CD4-positive, alpha-beta T cell treated with Interleukin-6 for 4 hours (primary cell): ENCODE measurements around the gene ANKIB1.
A peak's percentile ranks its signal among the peaks of the same experiment; 100 is the strongest.
"Not testable (repeated sequence)": the region's sequence is repeated elsewhere in the genome, so short reads cannot be mapped to it uniquely, and the experiment has no call there.

Source experiments
- DNase-seq: peaks from one replicate; pipeline ENCODE4 v3.0.0-alpha.2; 2020; ENCODE audit warnings: mixed read lengths

The ANKIB1 gene

DNA sequence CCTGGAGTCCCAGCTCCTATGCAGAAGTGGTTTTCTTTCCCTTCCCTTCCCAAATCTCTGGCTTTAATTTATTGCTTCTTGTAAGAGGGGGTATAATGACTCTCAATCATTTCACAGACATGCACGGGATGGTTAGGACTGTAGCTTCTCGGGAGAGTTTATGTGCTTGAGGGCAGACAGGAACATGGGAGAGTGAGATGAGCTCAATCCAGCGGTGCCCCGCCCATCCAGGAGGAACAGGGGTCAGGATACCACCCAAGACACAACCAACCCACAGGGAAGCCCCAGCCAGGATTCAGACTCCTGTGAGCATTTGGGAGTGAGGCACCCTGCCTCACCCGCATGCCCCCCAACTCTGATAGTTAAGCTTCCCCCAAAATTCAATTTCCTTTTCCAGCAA is 167.8 kb downstream of the ANKIB1 start:
- DNase-seq: no peak

DNA sequence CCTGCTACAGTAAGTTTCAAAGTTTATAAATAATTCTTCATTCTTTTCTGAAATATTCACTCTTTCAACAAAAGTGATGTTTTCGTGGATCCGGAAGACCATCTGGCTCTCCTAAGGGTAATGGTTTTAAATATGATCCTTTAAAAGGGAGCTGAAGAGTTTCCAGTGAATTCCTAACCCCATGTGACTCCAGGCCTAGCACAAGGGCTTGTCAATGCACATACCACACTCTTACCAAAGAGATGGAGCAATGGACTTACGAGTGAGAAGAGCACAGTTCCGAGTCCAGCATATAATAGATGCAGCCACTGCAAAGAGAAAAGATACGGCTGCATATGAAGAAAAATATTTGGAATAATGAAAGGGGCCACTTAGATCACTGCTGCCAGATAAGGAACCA is 169.5 kb downstream of the ANKIB1 start:
- DNase-seq: no peak

DNA sequence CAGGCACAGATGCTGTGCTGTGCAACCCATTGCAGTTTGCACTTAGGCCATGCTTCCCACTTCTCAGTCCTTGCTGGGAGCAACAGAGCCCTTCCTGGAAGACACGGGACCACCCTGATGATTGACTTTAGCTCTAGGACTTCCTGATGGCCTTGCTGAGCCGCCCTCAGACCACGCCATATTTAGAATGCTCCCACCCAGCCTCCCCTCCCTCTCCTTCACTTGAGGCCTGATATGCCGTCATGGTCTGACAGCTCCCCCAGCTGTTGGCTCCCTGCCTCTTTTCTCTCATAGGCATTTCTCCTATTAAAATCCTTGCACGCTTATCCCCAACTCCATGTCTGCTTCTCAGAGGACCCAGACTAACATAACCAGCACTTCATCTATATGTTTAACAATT is 172.1 kb downstream of the ANKIB1 start:
- DNase-seq: no peak

DNA sequence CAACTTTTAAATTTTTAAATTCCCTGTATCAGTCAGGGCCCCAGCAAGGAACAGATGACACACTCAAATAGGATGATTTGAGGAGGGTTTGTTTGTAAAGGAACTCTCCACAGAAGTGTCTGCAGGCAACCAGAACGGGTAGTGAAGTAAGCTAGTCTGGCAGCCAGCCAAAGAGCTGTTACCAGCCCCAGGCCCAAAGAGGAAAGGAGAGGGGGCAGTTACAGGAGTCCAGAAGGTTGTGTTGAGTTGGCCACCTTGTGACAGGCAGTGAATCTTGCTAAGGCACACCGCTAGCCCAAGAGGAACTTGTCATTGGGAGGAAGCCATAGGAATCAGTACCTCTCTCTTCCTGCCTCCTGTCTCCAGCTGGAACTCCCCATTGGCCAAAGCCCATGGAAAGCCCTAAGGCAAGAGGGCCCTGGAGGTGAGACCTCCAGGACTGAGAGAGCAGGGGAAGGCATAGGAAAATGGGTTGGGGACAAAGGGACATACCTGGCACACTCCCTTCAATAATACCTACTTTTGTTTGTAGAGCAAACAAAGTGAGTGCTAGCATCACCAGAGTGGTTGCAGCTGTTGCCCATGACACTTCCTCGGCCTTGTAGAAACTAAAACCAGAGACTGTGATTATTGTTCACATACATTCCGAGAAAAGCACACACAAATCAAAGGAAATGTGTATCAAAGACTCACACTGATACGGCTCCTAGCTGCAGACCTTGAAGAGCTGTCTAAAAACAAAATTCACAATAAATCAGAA is 176.1 kb downstream of the ANKIB1 start:
- DNase-seq: no peak

DNA sequence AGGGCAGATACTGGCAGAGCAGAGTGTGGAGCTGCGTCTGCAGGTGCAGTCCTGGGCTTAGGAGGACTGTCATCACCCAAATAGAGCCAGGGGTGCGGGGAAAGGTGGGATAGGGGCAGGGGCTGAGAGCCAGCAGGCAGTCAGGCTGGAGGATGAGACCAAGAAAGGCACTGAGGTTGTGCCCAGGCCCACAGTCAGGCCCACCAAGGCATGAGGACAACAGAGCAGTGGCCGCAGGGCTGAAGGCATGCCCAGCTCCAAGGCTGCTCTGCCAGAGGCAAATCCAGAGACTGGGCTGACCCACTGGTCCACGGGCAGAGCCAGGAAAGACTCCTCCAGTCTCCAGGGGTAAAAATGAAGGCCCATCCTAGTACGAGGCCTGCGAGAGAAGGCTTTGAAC is 177.2 kb downstream of the ANKIB1 start:
- no peak for DNase-seq

DNA sequence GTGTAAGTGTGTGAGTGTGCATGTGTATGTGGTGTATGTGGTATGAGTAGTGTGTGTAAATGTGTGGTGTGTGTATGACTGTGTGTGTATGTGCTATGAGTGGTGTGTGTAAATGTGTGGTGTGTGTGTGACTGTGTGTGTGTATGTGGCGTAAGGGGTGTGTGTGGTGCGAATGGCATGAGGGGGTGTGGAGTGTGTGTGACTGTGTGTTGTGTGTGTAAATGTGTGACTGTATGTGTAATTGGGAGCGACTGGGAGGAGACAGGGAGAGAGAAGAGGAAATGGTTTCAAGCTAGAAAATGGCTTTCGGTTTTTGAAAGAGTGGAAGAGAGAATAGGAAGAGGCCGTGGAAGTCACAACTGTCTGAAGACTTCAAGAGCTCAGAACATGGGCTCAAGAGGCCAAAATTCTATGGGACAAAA is 177.9 kb downstream of the ANKIB1 start:
- DNase-seq: no peak

DNA sequence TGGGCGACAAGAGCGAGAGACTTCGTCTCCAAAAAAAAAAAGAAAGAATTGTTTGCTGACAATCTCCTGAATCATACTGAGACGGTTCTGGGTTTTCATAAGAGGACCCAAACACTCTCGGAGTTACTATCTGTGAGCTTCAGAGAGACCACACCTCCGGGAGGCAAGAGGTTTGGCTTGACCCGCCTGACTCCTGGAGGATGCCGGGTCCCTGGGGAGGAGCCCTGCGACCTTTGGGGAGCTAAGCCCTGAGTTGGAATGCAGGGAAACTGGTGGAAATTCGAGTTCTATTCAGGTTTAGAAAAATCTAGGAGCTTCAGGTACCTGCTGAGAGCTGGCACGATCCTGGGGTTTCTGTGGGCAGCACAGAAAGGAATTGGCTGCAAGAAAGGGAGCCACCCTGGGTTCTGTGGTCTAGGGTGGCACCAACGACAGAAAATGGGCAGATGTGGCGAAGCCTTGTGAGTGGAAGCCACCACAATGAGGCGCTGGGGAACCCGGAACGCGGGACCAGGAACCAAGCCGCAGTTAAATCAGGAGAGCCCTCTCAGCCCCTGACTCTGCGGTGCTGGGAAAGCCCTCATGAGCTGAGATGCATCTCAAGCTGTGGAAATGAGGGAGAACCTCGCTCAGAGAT is 179.7 kb downstream of the ANKIB1 start:
- DNase-seq: peak; percentile 31

DNA sequence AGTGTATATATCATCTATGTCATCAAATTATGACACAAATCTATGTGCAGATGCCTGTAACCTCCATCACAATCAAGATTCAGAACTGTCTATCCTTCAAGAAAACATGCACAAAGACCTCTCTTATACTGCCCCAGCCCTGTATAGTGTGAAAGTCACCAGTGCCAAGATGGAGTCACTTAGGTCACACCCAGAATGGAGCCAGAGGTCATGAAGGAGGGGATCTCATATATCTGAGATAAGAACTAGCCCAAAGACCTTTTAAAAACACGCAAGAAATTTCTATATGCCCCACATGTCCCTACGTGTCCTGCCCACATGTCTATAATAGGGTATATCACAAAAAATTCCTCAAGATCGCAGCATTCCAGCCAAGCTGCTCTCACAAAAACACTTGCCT is 181.4 kb downstream of the ANKIB1 start:
- DNase-seq: no peak

DNA sequence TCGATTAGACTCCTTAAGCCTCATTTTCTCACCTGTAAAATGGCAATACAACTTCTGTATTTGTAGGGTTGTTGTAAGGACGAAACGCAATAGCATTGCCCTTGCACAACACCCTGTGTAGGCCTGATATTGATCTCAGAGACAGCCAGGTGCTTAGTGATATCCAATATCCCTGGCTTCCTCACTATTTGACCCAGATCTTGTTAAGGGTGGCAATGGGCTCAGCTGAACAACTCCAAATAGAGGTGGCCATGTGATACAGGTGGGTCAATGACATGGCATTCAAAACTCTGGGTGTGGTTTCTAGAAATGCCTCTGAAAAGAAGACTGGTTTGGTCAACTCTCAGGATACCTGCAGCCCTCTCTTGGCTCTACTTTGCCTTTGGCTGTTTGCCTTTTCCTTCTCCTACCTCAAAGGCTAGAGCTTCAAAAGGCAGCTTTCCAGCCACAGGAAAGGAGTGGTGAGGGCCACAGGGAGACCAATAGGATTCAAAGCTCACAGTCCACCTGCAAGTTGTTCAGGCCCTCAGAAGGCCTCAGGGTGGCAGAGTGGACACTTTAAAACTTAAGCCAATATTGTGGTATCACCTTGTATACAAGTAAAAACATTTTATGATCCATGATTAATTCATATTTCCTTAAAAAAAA is 186.6 kb downstream of the ANKIB1 start:
- DNase-seq: no peak

DNA sequence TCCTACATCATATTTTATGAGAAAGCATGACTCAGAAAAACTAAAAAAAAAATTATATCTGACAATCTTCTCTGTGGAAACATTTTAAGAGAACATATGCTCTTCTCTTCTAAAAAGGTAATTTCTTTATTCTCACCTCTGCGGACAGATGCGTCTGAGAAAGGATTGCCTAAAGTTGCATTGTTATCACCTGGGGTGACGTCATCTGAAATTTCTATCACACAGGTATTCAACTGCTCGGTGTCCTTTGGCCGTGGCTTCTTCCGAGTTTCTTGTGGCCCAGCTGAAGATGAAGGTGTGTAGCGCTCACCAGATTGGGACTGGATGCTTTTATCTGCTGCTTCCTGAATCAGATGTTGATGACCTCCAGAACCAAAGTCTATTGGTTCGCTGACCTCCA is 187.2 kb downstream of the ANKIB1 start:
- no peak for DNase-seq

DNA sequence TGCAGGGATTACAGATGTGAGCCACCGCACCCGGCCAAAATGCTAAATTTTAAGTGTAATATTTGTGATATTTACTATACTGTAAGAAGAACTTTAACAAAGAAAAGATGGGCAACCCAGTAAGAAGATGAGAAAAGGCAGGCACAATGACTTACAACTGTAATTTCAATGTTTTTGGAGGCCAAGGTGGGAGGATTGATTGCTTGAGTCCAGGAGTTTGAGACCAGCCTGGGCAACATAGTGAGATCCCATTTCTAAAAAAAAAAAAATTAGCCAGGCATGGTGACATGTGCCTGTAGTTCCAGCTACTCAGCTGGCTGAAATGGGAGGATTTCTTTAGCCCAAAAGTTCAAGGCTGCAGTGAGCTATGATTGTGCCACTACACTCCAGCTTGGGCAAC is 189.8 kb downstream of the ANKIB1 start:
- no peak for DNase-seq

DNA sequence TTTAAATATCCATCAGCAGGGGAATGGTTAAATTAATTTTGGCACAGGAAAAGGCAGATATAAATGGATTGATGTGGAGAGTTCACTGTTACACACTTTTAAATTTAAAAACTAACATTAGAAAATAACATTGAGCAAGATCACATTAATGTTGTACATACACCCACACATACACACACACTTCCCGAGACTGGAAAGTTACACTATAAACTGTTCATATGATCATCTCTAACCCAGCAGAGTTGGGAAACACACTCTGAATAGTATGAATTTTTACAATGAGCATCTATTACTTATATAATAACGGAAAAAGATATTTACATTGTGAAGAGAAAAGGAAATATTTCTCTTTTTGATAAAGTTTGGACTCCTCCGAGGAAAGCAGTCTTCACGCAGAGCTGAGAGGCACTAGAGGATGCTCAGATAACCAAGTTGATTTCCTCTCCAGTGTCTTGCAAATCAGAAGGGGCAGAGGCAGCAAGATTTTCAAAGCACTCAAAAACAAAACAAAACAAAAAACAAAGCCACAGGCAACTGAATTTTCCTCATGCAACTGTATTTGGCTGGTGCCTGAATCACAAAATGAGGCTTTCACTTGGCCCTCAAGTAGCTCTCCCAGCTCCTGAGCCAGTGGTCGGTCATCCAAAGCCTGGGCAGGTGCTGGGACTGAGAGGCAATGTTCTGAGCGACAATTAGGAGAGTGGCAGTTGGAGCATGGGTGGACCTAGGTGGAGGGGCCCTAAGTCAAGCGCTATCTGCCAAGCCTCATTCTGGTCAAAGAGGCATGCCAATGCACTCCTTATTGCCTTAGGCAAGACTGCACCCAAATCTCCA is 191.1 kb downstream of the ANKIB1 start:
- no peak for DNase-seq

DNA sequence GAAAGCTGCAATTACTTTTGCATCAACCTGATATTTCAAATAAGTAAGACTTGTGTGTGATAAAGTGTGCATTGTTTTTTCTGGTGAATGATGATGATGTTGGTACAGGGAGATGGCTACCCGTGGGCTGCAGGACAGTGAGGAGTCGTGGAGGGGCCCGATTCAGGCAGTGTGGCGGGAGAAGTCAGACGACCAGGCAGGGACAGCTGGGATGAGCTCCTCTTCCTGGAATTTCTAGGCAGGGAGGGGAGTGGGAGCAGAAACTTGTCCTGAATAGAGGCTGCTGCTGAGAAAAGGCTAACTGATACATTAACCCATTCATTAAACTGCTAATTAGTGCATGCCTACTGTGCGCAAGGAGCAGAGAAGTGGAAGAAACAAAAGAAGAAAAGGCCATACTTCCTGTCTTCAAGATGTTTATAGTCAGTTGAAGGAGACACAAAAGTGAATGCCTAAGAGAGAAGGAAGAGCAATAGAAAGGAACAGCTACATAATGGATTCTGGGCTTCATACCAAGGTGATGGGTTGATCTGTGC is 192.2 kb downstream of the ANKIB1 start:
- DNase-seq: no peak

DNA sequence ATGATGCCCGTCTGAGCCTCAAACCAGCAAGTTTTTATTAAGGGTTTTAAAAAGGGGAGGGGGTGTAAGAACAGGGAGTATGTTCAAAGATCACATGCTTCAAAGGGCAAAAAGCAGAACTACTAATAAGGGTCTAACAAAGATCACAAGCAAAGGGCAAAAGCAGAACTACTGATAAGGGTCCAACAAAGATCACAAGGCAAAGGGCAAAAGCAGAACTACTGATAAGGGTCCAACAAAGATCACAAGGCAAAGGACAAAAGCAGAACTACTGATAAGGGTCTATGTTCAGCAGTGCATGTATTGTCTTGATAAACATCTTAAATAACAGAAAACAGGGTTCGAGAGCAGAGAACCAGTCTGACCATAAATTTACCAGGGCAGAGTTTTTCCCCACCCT is 196.9 kb downstream of the ANKIB1 start:
- not testable (repeated sequence) for DNase-seq

DNA sequence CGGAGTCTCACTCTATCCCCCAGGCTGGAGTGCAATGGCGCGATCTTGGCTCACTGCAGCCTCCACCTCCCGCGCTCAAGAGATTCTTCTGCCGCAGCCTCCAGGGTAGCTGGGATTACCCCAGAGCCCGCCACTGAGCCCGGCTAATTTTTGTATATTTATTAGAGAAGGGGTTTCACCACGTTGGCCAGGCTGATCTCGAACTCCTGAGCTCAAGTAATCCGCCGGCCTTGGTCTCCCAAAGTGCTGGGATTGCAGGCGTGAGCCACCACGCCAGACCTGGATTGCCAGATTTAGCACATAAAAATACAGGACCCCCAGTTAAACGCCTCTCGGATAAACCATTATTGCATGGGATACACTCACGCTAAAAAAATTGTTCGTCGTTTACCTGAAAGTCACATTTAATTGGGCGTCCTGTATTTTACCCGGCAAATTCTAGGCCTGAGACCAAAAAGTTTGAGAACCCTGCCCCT is 201.1 kb downstream of the ANKIB1 start:
- no peak for DNase-seq

DNA sequence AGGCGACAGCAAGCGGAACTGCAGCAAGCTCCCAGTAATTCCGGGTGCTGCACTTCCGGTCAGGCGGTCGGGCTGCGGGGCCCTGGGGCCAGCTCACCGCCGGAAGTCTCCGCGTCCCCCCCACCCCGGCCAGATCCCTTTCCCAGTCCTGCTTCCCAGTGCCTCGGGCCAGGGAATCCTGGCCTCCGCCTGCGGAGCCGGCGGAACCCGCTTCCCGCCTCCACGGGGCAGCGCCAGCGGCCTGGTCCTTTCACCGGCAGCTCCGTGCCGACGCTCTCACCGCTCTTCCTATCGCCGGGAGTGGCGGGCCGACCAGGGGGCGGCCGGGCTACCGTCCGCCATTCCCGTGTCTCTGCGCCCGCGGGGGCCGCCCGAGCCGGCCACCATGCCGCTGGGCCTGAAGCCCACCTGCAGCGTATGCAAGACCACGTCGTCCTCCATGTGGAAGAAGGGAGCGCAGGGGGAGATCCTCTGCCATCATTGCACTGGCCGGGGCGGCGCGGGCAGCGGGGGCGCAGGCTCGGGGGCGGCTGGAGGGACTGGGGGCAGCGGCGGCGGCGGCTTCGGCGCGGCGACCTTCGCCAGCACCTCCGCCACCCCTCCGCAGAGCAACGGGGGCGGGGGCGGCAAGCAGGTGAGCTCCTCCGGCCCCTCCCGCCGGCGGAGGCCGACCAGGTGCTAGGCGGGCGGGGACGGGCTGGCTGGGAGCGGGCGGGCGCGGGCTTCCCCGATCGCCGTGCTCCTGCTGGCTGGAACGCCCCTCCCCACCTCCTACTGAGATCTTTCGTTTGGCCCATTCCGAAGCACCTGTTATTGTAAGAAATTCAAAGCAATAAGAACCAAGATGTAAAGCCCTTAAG is 201.8 kb downstream of the ANKIB1 start, which contains the start of gene GATAD1:
Gene GATAD1, plus strand, starts transcription at position 138 of the 860 bp plus-strand sequence. Its CDS starts 248 bp downstream, at position 386.
- DNase-seq: peak; percentile 84

DNA sequence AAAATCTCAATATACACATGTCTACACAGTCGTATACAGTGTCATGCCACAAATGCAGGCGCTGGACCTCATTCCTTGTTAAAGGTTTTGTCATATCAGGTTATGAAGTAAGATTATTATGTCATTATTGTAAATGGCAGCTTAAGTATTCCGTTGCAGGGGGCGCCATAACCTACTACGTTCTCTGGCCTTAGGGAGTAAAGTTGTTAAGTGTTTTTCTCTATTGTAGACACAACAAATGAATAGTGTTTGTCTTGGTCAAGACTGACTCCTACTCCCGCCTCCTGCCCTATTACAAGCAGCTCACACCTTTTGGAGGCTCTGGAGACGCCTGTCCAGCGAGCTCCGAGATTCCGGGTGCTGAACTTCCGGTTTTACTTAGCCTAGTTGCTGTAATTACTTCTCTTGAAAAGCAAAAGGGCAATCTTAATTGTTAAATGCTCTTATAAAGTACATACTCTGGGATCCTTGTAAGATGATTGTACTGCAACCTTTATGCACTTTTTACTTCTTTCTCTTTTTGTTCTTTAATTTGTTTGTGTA is 202.5 kb downstream of the ANKIB1 start:
- peak; percentile 69 for DNase-seq
